ENCODE measurements around the gene CDR2.

DNA sequence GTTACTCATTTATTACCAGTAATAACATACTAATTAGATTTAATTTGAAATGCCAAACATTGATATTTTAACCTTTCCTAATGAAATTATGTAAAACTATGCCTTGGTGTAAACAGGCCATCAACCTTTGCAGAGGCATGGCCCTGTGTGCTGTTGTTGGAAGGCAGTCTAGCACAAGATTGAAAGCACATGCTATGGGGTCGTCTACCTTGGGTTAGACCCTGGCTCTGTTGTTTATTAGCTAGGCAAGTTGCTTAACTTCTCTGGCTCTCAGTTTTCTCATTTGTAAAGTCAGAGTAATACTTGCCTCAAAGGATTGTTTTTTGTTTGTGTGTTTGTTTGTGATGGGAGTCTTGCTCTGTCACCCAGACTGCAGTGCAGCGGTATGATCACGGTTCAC is 9.4 kb upstream of the CDR2 start:
- TF ChIP-seq, protein P1, sequence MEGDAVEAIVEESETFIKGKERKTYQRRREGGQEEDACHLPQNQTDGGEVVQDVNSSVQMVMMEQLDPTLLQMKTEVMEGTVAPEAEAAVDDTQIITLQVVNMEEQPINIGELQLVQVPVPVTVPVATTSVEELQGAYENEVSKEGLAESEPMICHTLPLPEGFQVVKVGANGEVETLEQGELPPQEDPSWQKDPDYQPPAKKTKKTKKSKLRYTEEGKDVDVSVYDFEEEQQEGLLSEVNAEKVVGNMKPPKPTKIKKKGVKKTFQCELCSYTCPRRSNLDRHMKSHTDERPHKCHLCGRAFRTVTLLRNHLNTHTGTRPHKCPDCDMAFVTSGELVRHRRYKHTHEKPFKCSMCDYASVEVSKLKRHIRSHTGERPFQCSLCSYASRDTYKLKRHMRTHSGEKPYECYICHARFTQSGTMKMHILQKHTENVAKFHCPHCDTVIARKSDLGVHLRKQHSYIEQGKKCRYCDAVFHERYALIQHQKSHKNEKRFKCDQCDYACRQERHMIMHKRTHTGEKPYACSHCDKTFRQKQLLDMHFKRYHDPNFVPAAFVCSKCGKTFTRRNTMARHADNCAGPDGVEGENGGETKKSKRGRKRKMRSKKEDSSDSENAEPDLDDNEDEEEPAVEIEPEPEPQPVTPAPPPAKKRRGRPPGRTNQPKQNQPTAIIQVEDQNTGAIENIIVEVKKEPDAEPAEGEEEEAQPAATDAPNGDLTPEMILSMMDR (IDR thresholded peaks at IDR 0.05; ENCODE audit: low read length) = no peak
- TF ChIP-seq EZH2phosphoT487 (IDR thresholded peaks at IDR 0.05; ENCODE audit: low read length) = no peak
- TF ChIP-seq EZH2 (optimal IDR thresholded peaks at IDR 0.05; ENCODE audit: low read depth, low read length) = no peak

Data from MM.1S (cell line).